ENCODE results near the gene SUN2.

The SUN2 gene

DNA sequence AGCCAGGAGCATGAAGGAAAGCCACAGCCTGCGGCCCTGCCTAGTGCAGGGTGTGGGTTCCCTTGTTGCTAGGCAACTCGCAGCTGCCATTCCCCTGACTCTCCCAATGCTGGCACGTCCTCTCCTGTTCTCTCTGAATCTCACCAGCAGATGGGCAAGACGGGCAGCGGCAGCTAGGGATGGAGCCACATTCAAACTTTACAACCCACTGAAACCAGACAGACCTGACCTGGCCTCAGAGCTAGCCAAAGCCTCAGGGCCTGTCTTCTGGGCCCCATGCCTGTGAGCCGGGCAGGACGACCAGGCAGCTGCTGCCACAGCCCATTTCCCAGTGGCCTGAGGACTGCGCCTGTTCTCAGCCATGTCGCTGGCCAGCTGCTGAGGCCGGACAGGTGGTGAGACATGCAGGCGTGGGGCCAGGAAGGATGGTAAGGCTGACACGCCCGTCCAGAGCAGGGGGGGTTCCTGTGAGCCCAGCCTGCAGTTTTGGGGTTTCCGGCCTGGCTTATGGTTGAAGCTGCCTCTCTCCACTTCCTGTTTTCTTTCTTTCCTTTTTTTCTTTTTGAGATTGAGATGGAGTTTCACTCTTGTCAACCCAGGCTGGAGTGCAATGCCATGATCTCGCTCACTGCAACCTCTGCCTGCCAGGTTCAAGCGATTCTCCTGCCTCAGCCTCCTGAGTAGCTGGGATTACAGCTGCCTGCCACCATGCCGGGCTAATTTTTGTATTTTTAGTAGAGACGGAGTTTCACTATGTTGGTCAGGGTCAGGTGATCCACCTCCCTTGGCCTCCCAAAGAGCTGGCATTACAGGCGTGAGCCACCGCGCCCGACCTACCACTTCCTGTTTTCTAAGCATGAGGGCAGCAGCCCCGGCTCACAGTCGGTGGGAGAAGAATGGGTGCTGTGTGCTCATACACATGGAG lies 4.1 kb downstream of the SUN2 start:
- DNase-seq, result peak; percentile 88

DNA sequence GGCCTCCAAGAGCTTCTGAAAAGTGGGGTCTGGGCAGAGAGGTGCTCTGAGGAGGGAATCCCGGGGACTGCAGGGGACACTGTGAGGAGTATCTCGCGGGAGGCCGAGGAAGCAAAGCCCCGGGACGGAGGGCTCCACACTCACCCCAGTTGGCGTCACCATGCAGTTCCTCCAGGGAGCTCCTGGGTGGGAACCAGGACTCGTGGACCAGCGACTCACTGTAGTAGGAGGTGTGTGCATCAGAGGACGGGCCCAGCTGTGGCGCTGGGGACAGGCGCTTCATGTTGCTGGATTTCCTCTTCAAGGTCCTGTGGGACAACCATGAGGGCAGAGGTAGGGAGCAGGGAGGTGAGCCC lies 4.8 kb downstream of the SUN2 start:
- DNase-seq, result no peak

DNA sequence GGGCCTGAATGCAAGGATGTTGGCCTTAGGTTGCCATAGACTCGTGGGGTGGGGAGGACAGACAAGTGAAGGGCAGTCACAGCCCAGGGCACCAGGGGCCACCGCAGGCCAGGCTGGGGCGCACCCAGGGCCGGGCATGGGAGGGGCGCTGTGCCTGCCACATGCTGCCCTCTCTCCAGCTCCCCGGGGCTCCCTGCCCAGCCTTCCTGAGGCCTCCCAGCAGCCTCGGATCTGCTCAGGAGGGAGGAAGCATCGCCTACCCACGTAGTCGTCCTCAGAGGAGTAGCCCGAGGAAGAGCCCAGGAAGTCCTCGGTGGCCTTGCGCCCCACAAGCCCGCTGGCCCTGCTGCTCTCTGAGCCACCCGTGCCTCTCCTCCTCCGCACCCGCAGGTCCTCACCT lies 5.2 kb downstream of the SUN2 start:
- no peak for DNase-seq

DNA sequence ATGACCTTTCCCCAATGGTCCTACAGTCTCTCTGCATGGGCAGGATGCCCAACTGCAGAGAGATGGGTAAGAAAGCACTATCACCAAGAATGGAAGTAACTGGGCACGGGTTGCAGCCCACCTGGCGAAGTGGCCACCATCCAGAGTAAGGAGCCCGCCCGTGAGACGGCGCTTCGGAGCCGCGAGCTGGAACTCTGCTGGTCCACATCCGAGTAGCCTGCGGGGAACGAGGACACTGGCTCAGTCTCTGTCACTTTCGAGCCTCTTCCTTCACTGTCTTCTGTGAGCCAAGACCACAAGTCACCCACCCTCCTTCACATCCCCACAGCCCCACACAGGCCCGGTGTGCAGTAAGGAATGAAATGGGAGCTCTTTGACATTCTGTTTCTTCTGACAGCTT lies 5.7 kb downstream of the SUN2 start:
- no peak for DNase-seq

DNA sequence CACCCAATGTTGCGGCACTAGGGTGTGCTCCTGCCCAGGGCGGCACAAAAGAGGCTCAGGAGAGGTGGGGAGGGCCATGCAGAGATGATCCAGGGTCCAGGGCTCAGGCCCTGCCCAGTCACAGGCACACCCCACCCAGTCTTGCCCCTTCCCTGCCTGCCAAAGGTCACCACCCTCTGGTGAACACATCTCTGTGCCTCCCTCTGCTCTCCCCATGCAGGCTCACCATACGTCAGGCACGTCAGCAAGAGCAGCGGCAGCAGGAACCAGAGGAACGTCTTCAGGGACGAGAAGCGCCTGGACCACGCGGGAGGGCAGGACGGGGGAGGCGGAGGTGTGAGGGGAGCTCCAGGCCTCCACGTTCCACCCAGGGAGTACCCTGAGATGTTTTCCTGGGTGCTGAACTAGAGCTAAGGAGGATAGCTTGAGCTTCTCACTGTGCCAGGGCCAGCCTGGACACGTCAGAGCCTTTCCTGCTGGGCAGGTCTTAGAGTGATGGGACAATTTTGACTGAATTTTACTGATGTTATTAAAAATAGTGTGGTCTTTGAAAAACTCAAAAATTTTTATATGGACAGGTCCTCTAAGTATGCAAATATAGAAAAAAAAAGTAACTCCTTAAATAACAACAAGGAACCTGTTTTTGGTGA lies 7.2 kb downstream of the SUN2 start:
- DNase-seq, result no peak

DNA sequence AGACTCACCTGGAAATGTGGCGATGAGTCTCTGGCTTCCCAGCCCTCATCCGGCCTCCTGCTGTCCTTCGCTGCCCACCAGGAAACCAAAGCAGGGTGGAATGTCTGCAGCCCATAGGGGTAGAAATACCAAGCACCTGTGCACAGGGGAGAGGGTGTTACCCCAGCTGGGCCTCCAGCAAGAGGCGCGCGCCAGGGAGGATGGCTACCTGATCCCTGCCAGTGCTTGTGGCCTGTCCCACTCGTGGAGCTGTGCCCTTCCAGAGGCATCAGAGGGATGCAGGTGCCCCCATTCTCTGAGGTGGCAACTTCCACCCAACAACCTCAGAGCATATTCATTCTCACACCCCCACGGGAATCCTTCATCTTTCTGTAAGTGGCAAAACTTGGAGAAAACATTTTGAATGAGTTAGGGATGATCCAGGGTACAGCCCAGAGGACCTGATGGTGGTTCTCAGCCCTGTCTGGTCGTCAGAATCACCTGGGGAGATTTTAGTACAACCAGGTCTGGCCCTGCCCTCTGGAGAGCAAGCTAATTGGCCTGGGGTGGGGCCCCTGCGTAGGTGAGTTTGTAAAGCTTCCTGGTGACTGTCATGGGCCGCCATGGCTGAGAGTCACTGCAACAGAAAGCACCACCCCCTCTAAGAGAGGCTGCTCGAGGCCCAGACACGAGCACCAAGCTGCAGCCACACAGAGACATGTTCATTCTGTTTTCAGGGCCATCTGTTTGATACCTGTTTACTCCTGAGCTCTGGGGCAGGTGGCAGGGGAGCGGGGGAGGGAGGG lies 9.9 kb downstream of the SUN2 start:
- DNase-seq, result no peak

DNA sequence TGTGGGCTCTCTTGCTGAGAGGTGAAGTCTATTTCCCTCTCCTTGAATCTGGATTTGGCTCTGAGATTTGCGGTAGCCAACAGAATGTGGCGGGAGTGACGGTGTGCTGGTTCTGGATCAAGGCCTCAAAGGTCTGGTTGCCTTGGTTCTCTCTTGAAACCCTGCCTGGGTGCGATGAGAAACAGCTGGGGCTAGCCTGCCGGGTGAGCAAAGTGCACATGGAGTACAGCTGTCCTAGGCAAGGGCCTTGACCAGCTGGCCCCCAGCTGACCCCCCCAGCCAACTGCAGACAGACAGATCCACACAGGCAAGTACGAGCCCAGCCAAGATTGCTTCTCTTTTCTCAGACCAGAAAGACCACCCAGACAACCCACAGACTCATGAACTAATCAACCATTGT lies 10.8 kb downstream of the SUN2 start:
- no peak for DNase-seq

DNA sequence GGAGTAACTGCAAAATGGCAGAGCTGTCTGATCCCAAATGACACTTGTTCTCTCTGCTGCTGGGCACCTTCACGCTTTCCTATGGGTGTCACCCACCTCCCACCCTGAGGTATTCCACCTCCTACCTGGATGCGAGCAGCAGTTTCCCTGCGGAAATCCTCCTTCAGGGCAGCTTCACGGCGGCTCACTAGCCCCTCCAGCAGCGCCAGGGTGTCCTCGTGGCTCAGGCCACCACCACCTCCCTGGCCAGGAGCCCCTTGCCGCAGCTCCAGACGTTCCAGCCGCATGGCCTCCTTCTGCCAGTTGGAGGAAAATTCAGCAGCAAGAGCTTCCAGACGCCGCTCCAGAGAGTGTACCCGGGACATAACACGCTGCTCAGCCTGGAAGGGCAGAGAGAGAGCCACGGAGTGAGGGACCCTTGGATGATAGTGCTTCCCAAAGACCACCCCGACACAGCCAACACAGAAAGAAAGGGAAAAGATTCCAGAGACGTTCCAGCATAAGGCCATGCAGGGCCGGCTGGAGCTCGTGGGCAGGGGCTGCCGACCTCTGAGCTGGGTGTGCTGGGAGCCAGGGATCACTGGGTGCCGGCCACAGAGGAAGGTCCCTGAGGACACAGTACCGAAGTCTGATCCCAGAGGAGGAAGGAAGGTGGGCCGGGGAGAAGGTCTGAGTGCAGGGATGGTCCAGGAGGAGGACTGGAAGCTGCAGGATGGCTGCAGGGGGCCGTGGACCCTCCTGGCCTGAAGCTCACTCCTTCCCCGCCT lies 13.4 kb downstream of the SUN2 start:
- no peak for DNase-seq

DNA sequence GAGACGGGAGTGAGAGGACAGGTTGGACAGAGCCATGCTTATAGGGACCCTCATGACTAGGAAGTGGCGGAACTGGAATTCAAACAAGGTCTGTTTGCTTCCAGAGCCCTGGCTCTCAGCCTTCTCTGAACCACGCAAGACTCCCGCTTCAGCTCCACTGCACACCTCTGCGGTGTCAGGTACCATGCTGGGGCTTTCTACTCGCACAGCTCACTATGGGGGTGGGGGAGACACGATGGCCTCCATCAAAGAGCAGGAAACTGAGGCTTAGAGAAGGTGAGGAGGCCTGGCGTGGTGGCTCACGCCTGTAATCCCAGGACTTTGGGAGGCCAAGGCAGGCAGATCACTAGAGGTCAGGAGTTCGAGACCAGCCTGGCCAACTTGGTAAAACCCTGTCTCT lies 14.2 kb downstream of the SUN2 start:
- DNase-seq, result no peak

DNA sequence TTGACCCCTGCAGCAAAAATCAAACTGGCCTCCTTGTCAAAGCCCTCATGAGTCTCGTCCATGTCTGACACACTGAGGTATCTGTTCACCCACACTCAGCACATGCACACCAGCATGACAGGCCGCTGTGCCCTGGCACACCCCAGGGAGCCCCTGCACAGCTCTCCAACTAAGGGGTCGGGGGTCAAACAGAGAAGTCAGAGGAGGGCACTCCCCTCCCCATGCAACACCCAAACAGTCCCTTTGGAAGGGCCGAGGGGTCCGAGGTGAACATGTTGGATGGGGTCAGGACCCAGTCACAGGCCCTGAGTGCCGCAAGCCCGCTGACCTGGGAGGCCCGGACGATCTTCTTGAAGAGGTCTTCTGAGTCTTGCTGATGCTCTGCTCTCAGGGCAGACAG lies 14.6 kb downstream of the SUN2 start:
- no peak for DNase-seq

DNA sequence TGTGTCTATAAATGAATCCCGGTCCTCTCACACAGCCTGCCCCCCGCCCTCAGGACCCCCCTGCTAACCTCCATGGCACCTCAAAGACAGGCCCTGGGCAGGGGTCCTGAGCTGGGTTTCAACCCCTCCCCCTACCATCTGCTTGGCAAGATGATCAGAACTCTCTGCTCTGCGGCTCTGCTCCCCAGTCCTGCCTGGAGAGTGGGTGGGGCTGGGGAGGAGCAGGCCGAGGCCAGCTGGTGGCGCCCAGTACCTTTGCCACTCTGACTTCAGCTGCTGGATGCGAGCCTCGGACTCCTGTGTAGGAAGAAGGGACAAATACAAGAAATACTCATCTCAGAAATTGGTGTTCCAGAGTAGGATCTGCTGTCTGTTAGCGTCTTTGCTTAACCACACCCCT lies 15.0 kb downstream of the SUN2 start:
- no peak for DNase-seq

DNA sequence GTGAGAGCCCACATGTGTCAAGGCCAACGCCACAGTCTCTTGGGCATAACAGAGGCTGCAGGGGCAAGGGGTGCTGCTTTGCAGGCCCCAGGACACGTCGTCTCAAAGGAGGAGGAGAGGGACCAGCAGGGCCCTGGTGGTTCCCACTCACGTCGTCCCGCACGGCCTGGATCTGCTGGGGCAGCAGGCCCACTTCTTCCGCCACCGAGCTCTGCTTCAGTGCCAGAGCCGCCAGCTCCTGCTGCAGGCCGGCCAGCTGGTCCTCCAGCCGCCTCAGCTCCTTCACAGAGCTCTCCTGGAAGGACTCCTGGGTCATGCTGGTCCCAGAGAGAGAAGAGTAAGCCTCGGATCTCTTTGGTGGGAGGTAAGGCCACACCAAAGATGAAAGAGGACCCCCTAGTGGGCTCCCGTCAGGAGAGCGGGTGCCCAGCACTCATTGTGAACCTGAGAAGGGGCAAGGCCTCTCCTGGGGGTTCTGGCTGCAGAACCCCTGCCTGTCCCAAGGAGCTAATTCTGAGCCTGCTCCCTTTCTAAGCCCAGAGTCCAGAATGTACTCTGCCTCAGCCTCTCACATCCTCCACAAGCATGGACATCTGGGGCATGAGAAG lies 15.6 kb downstream of the SUN2 start:
- DNase-seq, result no peak

DNA sequence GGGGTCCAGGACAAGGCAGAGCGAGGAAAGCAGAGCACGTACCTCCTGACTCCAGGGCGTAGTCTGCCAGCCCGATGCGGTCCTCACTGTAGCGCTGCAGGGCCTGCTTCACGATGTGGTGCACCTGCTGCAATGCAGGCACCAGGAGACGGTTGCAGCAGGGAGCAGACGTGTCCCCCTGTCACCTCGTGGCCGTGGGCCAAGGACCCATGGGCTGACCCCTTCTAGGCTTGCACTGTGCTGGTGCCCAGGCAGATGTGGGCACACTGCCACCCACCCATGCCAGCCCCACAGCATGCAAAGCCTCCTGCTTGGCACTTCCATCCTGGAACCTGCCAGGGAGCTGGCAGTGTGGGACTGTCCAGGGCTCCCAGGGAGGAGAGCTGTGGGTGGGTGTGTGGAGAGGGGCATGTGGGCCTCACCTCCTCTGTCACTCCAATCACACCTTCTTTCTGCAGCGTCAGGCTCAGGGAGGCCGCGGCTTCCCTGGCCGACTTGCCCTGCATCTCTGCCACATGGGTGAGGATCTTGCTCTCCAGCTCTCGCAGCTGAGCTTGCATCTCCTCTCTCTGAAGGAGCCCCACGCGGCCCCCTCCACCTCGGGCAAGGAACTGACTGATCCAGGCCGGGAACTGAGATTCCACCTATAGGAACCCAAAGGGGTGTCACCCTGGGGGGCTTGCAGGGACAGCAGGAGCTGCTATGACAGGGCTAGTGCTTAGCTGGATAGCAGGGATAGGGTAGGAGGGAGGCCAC lies 16.3 kb downstream of the SUN2 start:
- no peak for DNase-seq

DNA sequence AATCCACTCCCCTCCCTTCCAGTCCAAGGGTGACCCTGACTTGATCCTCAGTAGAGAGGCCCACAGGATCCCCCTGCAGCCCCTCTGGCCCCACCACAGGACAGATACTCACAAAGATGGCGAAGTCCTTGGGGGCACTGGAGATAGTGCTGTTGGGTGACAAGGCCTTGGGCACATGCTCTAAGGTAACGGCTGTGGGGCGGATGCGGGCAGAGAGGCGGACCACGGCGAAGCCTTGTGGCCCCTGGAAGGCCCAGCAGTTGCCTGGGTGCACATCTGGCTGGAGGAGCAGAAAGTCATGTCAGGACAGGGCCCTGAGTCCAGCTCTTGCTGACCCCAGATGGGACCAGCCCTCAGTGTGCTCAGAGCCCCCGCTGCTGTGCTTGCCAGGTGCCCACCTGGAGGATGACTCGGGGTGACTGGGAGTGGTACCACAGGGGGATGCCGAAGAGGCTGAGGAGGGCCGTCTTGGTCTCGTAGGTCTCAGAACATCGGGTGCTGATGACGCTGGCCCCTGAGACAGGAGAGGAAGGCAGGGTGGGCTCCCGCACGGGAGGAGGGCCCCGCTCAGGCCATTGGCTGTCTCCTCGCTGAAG lies 17.2 kb downstream of the SUN2 start:
- no peak for DNase-seq

DNA sequence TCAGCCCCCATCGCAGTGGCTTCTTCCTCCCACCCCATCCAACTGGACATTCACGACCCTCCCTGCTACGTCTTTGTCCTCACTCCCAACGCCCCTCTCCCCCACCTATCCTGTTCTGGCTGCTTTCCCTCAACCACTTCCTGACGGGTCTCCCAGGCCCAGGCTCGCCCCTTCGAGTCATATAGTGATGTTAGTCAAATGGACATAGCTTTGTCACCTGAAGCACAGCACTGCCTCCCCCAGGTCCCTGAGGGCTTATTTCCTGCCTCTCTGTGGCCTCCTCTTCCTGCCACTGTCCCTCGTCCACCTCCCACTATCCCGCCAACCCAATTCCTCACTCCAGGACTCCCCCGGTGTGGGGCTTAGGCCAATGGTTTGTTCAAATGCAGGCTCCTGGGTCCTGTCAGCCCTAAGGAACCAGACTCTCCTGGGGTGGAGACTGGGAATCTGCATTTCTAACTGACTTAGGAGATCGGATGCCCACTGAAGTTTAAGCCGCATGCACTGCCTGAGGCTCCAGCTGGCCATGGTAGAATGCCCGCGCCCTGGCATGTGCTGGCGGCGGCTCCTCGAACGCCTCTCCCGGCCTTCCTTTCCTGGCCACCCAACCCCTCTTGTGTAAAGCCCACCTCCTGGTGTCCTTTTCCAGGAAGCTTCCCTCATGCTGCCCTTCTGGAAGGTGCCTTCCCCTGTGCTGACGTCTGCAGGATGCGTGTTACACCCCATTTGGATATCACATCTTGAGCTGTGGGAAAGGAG lies 18.3 kb downstream of the SUN2 start:
- no peak for DNase-seq

DNA sequence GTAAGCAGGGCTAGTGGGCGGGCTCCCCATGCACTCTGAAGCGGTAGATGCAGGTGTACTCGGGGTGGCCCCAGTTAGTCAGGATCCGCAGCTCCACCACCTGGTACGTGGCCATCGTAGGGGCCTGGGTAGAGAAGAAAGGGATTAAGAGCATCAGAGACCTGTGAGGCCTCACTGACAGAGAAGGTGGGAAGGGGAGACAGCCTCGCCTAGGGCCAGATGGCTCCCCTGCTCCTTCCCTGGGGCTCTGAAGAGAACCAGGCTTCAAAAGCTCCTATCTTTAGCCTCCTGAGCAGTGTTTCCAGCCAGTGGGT lies 19.6 kb downstream of the SUN2 start:
- DNase-seq, result no peak

DNA sequence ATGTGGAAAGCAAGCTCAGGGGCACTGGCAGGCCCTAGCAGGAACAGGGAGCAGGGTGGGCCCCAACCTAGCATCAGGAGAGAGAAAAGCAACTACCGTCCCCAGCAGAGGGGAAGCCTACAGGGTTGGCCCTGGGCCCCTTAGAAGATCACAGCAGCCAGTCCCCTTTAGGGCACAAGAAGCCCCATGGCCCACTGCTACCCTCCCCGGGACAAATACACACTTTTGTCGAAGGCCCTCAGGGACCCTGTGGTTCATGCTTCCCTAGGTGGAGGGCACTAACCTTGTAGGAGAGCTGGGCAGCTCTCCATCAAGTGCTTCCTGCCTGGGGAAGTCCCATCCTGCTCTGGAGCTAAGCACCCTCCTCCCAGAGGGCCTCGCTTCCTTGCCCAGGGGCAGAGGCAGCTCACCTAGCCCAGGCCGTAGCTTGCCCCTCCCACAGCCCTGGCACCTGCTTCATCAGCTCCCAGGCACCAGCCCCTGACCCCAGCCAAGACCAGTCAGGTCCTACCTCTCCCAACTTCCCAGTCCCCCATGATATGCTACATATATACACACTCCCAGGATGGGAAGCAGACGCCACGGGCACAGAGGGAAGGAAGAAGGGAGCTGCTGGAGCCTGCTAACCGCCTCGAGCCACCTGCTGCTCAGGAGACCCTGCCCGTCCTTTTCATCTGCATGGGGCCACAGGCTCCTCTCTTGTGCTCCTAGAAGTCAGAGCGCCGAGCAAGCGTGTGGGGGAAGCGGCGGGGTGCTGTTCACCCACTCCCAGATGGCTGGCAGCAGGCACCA lies 20.1 kb downstream of the SUN2 start:
- DNase-seq, result no peak

DNA sequence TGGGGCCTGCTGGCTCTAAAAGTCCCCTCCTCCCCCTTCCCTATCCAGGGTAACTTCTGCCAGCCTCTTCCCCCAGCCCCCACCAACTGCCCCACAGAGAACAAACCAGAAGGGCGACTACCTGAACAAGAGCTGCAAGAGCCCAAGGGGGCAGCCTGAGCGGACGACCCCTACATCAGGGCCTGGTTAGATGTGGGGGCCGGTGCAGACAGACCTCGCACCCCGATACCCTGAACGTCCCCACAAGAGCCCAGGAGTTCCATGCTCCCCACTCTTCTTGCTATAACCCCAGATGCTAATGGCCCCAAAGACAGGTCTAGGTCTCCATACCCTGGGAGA lies 20.7 kb downstream of the SUN2 start:
- DNase-seq, result no peak

DNA sequence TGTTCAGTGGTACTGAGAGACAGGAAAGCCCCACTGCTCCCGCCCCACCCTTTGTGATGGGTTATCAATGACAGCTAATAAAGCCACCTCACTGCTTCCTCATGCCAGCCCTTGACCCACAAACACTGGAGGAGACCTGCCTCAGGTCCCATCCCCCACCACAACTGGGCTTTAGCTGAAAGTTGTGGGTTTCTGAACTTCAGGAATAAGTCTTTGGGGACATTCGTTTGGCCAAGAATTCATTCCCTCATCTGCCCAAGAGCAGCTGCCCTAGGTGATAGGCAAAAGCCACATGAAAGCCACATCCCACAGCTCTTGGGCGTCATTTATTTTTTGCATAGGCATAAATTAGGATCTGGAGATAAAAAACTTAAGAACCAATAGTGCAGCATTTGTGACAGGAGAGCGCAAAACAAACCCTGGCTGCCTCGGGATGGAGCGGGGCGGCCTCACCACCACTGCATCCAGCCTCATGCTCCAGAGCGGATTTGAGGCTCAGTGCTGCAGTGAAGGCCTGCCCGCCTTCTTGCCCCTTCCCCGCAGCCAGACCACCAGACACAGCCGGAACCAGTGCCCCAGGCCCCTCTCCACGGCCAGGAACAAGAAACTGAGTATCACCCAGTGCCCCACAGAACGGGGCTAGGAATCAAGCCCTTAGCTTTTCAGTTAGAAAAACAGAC lies 21.2 kb downstream of the SUN2 start:
- no peak for DNase-seq
